ENCODE measurements around the gene LRRC42.

LRRC42 gene

GRCh38 chr1:53957194-53957818, 11.2 kb downstream of the LRRC42 start:
- DNase-seq (ENCODE audit: low read depth), result peak; percentile 28
- no peak overlapping the region for H3K4me3 ChIP-seq (ENCODE audit: low read length)
- TF ChIP-seq CTCF (conservative IDR thresholded peaks at IDR 0.05; ENCODE audit: low read depth, low read length), result no peak

DNA sequence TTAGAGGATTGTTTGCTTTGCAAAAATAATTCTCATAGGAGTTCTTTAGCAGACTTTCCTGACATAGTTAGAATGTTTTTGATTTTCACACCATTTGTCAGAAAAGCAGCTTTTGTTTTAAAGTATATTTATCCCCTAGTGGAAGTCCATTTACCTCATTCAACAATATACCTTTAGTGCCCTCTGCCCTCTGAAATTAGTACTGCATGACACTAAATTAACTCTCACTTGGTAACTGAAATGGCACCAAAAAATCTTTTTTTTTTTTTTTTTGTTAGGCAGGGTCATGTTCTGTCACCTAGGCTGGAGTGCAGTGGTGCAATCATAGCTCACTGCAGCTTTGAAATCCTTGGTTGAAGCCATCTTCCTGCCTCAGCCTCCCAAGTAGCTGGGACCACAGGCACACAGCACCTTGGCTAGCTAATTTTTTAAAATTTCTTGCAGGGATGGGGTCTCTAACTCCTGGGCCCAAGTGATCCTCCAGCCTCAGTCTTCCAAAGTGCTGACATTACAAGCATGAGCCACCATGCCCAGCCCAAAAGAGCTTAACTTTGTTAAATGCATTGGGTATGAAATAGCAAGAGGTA, 13.6 kb downstream of the LRRC42 start:
- DNase-seq (ENCODE audit: low read depth), result no peak
- TF ChIP-seq CTCF (conservative IDR thresholded peaks at IDR 0.05; ENCODE audit: low read depth, low read length), result peak; percentile 60
- no peak overlapping the region for H3K4me3 ChIP-seq (ENCODE audit: low read length)

DNA sequence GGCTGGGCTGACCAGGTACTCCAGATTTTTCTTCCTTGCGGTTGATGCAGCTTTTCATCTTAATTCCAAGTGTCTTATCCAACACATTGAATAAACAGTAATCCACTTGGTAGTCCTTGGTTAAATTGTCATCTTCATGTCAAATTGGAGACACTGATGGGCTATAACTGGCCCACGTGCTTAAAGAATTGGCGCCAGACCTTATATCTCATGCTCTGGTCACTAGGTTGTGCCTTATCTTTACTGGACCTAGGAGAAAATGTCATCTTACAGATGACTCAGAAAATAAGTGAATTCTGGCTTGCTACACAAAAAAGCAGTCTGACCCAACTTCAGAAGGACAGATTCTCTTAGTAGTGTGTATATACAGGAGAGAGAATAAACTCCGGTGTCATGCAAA, 16.2 kb downstream of the LRRC42 start:
- H3K4me3 ChIP-seq (ENCODE audit: low read length), result no peak overlapping the region
- TF ChIP-seq CTCF (conservative IDR thresholded peaks at IDR 0.05; ENCODE audit: low read depth, low read length), result no peak
- DNase-seq (ENCODE audit: low read depth), result no peak

DNA sequence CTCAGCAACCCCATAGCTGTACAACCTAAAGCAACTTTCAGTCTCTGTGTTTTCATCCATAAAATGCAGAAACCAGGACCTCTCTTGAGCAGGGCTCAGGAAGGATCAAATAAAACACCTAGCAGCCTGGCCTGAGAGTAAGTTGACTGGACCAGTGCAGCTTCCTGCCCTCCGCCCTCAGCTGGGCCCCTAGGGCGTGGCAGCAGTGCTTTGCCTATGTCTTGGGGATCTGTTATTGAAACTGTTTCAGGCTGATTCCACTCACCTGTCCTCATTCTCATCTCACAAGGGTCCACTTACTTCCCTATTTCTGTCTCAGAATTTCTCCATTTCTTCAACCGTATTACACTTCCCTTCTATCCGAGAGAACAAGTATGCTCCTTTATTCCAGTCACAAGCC, 17.3 kb downstream of the LRRC42 start:
- no peak for TF ChIP-seq CTCF (conservative IDR thresholded peaks at IDR 0.05; ENCODE audit: low read depth, low read length)
- H3K4me3 ChIP-seq (ENCODE audit: low read length), result no peak overlapping the region
- DNase-seq (ENCODE audit: low read depth), result no peak

DNA sequence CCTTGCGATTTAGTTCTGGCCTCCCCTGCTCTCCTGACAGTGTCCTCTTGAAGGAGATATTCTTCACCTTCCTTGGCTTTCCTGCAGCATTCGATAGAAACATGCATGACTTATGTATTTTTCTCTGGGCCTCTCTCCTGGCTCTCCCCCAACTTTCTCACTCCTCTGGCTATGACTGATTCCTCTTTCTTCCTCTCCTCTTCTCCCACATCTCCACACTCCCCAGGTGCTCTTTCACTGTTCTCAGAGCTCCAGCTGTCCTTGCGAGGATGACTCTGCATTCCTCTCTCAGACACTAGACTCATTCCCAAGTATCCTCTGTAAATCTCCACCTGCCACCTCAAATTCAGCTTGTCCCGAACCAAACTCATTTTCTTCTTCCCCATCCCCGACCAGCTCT, 18.0 kb downstream of the LRRC42 start:
- no peak for DNase-seq (ENCODE audit: low read depth)
- H3K4me3 ChIP-seq (ENCODE audit: low read length), result no peak overlapping the region
- TF ChIP-seq CTCF (conservative IDR thresholded peaks at IDR 0.05; ENCODE audit: low read depth, low read length), result no peak

GRCh38 chr1:53966794-53967193, 20.6 kb downstream of the LRRC42 start:
- TF ChIP-seq CTCF (conservative IDR thresholded peaks at IDR 0.05; ENCODE audit: low read depth, low read length), result no peak
- no peak overlapping the region for H3K4me3 ChIP-seq (ENCODE audit: low read length)

GRCh38 chr1:53967409-53968124, 21.4 kb downstream of the LRRC42 start:
- DNase-seq (ENCODE audit: low read depth), result no peak
- no peak for TF ChIP-seq CTCF (conservative IDR thresholded peaks at IDR 0.05; ENCODE audit: low read depth, low read length)
- no peak overlapping the region for H3K4me3 ChIP-seq (ENCODE audit: low read length)

More at GRCh38 chr1:53966794-53967193, 20.6 kb downstream of the LRRC42 start:
- no peak for DNase-seq (ENCODE audit: low read depth)

Measured in retinal pigment epithelial cell (primary cell).